ENCODE measurements around the gene PDE4A. TPM values are rescaled to one million over a fixed set of nuclear protein-coding genes. Genes with fewer than 3 reads are reported as not detected.

The PDE4A gene
- polyA plus RNA-seq, 1 donor from 2014 or later, result 2.9 TPM

DNA sequence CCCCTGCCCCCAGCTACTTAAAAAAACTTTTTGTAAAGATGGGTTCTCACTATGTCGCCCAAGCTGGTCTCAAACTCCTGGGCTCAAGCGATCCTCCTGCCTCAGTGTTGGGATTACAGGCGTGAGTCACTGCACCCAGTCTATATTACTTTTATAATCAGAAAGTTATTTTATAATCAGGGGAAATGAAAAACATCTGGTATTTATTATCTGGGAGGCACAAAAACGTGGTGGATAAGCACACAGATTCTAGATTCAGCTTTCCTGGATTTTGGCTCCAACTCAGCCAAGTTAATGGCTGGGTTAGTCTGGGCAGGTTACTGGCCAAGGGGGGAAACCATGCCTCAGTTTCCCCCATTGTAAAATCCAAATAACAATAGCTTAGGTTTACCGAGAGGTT, 58.1 kb downstream of the PDE4A start:
- H3K4me1 Mint-ChIP-seq, result peaks cover 1 to 6% (median 4%) of the 10 kb centered on the region in 3 donors
- H3K36me3 Mint-ChIP-seq, result no peaks in the 10 kb centered on the region
- H3K27ac Mint-ChIP-seq, result no peak overlapping the region
- H3K27me3 Mint-ChIP-seq, result peaks cover 3% of the 10 kb centered on the region
- H3K9me3 Mint-ChIP-seq, result no peaks in the 10 kb centered on the region
- H3K4me3 Mint-ChIP-seq, result peak overlapping the region in 2 of 4 donors; percentile 16 to 86

DNA sequence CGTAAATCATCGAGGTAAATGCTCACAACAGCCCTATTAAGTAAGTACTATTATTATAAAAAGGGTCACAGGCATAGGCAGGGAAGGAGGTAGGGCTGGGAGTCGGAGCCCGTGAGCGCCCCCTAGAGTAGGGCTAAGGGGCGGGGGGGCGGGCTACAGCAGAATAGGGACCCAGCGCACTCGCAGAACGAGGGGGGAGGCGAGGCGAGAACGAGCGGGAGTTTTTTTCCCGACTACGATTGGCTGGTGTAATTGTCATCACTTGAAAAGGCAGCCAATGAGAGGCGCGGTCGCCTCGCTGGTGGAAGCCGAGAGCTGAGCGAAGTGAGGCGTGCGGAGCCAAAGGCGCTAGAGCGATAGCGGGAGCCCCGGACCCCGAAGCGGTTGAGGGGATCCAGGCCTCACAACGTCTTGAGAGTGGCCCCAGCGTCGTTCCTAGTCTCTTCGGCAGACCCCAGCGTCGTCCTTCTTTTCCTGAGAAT, 58.6 kb downstream of the PDE4A start:
- Mint-ChIP-seq H3K27ac (peak overlapping the region in 1 of 3 donors; percentile 43), H3K27me3 (peaks cover 3% of the 10 kb centered on the region), H3K4me1 (peaks cover 3 to 8% (median 6%) of the 10 kb centered on the region in 3 donors), H3K36me3 (no peaks in the 10 kb centered on the region), H3K9me3 (no peaks in the 10 kb centered on the region), H3K4me3 (peak overlapping the region in 3 of 4 donors; percentile 16 to 86 (median 79))

GRCh38 chr19:10486551-10486950, 66.2 kb downstream of the PDE4A start:
- peaks cover 5% of the 10 kb centered on the region for H3K36me3 Mint-ChIP-seq
- H3K4me1 Mint-ChIP-seq, result peaks cover 5 to 11% (median 10%) of the 10 kb centered on the region in 3 donors
- no peaks in the 10 kb centered on the region for H3K9me3 Mint-ChIP-seq
- H3K27me3 Mint-ChIP-seq, result no peaks in the 10 kb centered on the region
- no peak overlapping the region for H3K27ac Mint-ChIP-seq
- peak overlapping the region in 1 of 4 donors; percentile 23 for H3K4me3 Mint-ChIP-seq

DNA sequence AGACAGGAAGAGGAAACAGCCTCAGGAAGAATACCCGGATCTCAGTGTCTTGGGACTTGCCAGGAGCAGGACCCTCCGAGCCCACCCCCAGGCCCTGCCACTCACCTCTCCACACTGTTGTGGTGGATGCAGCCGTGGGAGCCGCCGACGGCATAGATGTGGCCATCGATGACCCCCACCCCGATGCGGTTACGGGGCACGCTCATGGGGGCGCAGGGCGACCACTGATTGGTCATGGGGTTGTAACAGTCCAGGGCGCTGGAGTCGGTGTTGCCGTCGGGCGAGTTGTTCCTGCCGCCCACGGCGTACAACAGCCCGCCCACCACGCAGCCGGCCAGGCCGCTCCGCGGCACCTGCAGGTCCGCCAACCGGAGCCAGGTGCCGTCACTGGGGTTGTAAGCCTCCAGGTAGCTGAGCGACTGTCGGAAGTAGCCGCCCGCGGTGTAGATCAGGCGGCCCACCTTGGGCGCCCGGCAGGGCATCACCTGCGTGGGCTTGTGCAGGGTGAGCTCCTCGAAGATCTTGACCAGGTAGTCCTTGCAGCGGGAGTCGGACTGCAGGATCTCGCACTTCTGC, 71.2 kb downstream of the PDE4A start:
- no peaks in the 10 kb centered on the region for H3K9me3 Mint-ChIP-seq
- peak overlapping the region in 1 of 4 donors; percentile 23 for H3K4me3 Mint-ChIP-seq
- H3K4me1 Mint-ChIP-seq, result peaks cover 2 to 10% (median 5%) of the 10 kb centered on the region in 3 donors
- H3K27me3 Mint-ChIP-seq, result no peaks in the 10 kb centered on the region
- peaks cover 6% of the 10 kb centered on the region for H3K36me3 Mint-ChIP-seq
- H3K27ac Mint-ChIP-seq, result no peak overlapping the region

GRCh38 chr19:10497371-10497770, 77.0 kb downstream of the PDE4A start:
- H3K36me3 Mint-ChIP-seq, result peaks cover 2% of the 10 kb centered on the region
- peak overlapping the region in 1 of 3 donors; percentile 36 for H3K27ac Mint-ChIP-seq
- H3K4me1 Mint-ChIP-seq, result peaks cover 13 to 19% (median 14%) of the 10 kb centered on the region in 3 donors
- peak overlapping the region in 1 of 4 donors; percentile 60 for H3K4me3 Mint-ChIP-seq
- H3K27me3 Mint-ChIP-seq, result no peaks in the 10 kb centered on the region
- H3K9me3 Mint-ChIP-seq, result no peaks in the 10 kb centered on the region

- Mint-ChIP-seq H3K4me1 (peaks cover 13 to 19% (median 14%) of the 10 kb centered on the region in 3 donors), H3K27ac (no peak overlapping the region), H3K4me3 (peak overlapping the region in 2 of 4 donors; percentile 43 to 84), H3K9me3 (no peaks in the 10 kb centered on the region), H3K27me3 (no peaks in the 10 kb centered on the region), H3K36me3 (peaks cover 2% of the 10 kb centered on the region)
Observed at GRCh38 chr19:10499550-10500246, 79.4 kb downstream of the PDE4A start.

DNA sequence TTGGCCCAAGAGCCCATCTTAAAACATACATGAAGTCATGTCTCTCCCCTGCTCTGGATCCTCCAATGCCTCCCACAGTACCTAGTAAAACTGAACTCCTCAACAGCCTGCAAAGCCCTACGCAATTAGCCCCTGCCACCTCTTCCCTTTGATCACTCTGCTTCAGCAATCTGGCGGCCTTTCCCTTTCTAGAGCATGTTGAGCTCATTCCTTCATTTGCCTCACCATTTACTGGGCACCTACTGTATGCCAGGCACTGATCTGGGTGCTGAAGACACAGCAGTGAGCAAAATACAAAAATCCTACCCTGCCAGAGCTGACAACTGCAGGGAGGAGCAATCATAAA, 79.9 kb downstream of the PDE4A start:
- peak overlapping the region in 2 of 4 donors; percentile 25 to 84 for H3K4me3 Mint-ChIP-seq
- no peak overlapping the region for H3K27ac Mint-ChIP-seq
- H3K36me3 Mint-ChIP-seq, result peaks cover 2% of the 10 kb centered on the region
- H3K27me3 Mint-ChIP-seq, result no peaks in the 10 kb centered on the region
- peaks cover 13 to 19% (median 14%) of the 10 kb centered on the region in 3 donors for H3K4me1 Mint-ChIP-seq
- no peaks in the 10 kb centered on the region for H3K9me3 Mint-ChIP-seq

- Mint-ChIP-seq H3K4me1 (peaks cover 13 to 22% (median 18%) of the 10 kb centered on the region in 3 donors), H3K27ac (peak overlapping the region; percentile 31 to 89 (median 70)), H3K4me3 (peak overlapping the region; percentile 85 to 92 (median 90)), H3K36me3 (peaks cover 2% of the 10 kb centered on the region), H3K9me3 (no peaks in the 10 kb centered on the region), H3K27me3 (no peaks in the 10 kb centered on the region)
Observed at GRCh38 chr19:10501971-10502523, 81.7 kb downstream of the PDE4A start.

- Mint-ChIP-seq H3K9me3 (no peaks in the 10 kb centered on the region), H3K4me3 (peak overlapping the region; percentile 85 to 92 (median 90)), H3K27ac (peak overlapping the region in 2 of 3 donors; percentile 70 to 89), H3K27me3 (no peaks in the 10 kb centered on the region), H3K36me3 (no peaks in the 10 kb centered on the region), H3K4me1 (peaks cover 13 to 19% (median 18%) of the 10 kb centered on the region in 3 donors)
Observed at GRCh38 chr19:10502524-10503001, 82.2 kb downstream of the PDE4A start.

DNA sequence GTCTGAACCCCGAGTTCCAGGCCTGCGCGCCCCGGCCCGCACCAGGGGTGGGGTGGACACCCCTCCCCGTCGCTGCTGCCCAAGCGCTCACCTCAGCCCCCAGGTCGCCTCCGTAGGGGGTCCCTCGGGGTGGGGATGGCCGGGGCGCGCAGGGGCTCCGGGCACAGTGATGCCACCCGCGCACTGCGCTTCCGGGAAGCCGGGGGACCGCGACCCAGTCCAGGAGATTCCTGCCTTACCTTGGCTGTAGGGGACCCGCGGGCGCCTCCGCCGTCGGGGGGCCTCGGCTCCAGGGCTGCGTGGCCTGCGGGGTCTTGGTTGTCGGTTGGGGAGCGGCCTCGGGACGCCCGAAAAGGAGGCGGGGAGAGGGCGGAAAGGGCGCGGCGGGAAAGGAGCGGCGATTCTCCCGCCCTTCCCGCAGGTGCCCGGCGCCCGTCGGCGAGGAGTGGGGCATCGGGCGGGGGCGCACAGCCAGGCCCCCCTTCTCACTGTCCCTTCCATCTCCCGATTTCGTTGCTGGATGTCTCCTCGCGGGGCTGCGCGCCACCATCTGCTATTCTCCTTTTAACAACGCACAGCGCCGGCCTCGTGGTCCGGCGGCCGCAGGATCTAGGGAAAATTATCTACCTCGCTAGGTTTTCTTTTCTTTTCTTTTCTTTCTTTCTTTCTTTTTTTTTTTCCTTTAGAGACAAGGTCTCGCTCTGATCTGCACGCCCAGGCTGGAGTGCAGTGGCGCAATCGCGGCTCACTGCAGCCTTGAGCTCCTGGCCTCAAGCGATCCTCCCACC, 82.9 kb downstream of the PDE4A start, which contains the start of gene KEAP1:
Gene KEAP1 (minus strand): TSS at position 355 of the 788 bp plus-strand sequence. CDS start 3,323 bp downstream, outside the sequence.
- peak within 1 kb of the TSS in 2 of 3 donors; percentile 89 to 90 for H3K27ac Mint-ChIP-seq
- H3K27me3 Mint-ChIP-seq, result no peaks in the 10 kb centered on the region
- H3K9me3 Mint-ChIP-seq, result no peaks in the 10 kb centered on the region
- H3K36me3 Mint-ChIP-seq, result no peaks in the 10 kb centered on the region
- H3K4me1 Mint-ChIP-seq, result peaks cover 13 to 19% (median 18%) of the 10 kb centered on the region in 3 donors
- H3K4me3 Mint-ChIP-seq, result peak within 1 kb of the TSS; percentile 85 to 96 (median 92)

GRCh38 chr19:10505583-10506229, 85.4 kb downstream of the PDE4A start:
- Mint-ChIP-seq H3K36me3 (no peaks in the 10 kb centered on the region), H3K9me3 (no peaks in the 10 kb centered on the region), H3K27me3 (peaks cover 4% of the 10 kb centered on the region), H3K4me1 (peaks cover 3 to 12% (median 10%) of the 10 kb centered on the region in 3 donors), H3K27ac (peak overlapping the region; percentile 27 to 46 (median 43)), H3K4me3 (peak overlapping the region; percentile 55 to 78 (median 66))

GRCh38 chr19:10508036-10508435, 87.7 kb downstream of the PDE4A start:
- Mint-ChIP-seq H3K4me3 (peak overlapping the region in 1 of 4 donors; percentile 26), H3K4me1 (peaks cover 0 to 7% (median 5%) of the 10 kb centered on the region in 3 donors), H3K9me3 (no peaks in the 10 kb centered on the region), H3K36me3 (no peaks in the 10 kb centered on the region), H3K27me3 (peaks cover 9% of the 10 kb centered on the region), H3K27ac (no peak overlapping the region)

DNA sequence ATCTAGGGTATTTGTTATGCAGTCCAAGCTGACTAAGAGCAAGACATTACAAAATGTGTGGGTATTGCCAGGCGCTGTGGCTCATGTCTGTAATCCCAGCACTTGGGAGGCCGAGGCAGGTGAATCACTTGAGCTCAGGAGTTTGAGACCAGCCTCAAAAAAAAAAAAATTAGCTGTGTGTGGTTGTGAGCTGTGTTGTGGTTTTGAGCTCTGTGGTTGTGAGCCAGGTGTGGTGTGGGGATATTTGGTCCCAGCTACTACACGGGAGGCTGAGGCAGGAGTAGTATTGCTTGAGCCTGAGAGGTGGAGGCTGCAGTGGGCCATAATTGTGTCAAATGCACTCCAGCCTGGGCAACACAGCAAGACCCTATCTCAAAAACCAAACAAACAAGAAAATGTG, 88.4 kb downstream of the PDE4A start:
- Mint-ChIP-seq H3K27me3 (peaks cover 15% of the 10 kb centered on the region), H3K4me1 (peaks cover 4 to 7% (median 5%) of the 10 kb centered on the region in 3 donors), H3K9me3 (peaks cover 0 to 2% (median 0%) of the 10 kb centered on the region in 3 donors), H3K4me3 (peak overlapping the region in 1 of 4 donors; percentile 26), H3K27ac (no peak overlapping the region), H3K36me3 (no peaks in the 10 kb centered on the region)

DNA sequence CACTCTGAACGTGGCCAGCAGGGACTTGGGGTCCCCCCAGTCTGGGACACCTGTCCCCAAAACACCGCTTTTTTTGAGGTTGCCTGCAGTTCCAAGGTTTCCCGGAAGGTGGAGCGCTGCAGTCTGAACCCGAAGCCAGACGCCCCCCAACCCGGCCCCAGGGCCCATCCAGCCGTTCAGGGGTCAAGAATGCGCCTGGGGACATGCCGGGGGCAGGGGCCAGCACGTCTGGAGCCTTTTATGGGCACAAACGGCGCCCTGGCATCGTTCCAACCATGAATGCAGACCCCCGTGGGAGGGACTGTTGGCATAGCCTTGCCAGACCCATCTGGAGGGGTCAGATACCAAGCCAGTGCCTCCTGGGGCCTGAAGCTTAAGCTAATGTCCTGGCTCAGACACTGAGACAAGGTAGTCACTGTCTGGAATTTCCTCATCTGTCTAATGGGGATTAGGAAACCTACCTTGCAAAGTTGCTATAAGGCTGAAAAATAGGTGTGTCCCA, 90.0 kb downstream of the PDE4A start:
- Mint-ChIP-seq H3K4me1 (peaks cover 5 to 7% (median 5%) of the 10 kb centered on the region in 3 donors), H3K27ac (peak overlapping the region in 1 of 3 donors; percentile 39), H3K9me3 (peaks cover 0 to 2% (median 0%) of the 10 kb centered on the region in 3 donors), H3K36me3 (no peaks in the 10 kb centered on the region), H3K27me3 (peaks cover 26% of the 10 kb centered on the region), H3K4me3 (peak overlapping the region in 1 of 4 donors; percentile 76)

Measured in IgD-negative memory B cell (primary cell).